Hematopoietic multipotent progenitor cell treated with erythropoietin and hydrocortisone succinate and interleukin-3 and kit ligand, for 8 days (in vitro differentiated cells): ENCODE data around the gene MVD.

Experiments used
- DNase-seq: peaks from one replicate; pipeline ENCODE4 v3.0.0-alpha.2; 2015

The MVD gene

DNA sequence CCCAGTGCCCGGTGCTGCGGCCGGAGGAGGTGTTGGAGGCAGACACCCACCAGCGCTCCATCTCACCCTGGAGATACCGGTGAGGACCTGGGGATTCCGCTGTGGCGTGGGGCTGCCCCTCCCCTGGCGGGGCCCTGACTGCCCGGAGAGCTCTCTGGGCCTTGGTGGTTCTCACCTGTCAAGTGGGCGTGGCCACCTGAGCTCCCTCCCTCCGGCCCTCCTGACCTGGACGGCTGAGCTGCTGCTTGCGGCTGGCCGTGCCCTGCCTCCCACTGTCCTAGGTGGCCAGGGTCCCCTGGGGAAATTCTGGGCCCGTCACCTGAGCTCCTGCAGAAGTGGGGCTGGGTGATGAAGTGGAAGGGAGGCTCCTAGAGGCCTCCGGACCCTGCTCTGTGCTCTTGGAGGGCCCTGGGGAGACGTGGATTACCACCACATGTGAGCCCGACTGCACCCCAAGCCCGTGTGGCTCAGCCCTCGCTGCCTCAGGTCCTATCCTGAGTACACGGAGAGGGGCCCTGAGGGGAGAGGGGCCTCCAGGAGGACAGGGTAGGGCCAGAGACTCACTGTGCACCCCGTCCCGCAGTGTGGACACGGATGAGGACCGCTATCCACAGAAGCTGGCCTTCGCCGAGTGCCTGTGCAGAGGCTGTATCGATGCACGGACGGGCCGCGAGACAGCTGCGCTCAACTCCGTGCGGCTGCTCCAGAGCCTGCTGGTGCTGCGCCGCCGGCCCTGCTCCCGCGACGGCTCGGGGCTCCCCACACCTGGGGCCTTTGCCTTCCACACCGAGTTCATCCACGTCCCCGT is 23.5 kb downstream of the MVD start:
- DNase-seq = no peak

DNA sequence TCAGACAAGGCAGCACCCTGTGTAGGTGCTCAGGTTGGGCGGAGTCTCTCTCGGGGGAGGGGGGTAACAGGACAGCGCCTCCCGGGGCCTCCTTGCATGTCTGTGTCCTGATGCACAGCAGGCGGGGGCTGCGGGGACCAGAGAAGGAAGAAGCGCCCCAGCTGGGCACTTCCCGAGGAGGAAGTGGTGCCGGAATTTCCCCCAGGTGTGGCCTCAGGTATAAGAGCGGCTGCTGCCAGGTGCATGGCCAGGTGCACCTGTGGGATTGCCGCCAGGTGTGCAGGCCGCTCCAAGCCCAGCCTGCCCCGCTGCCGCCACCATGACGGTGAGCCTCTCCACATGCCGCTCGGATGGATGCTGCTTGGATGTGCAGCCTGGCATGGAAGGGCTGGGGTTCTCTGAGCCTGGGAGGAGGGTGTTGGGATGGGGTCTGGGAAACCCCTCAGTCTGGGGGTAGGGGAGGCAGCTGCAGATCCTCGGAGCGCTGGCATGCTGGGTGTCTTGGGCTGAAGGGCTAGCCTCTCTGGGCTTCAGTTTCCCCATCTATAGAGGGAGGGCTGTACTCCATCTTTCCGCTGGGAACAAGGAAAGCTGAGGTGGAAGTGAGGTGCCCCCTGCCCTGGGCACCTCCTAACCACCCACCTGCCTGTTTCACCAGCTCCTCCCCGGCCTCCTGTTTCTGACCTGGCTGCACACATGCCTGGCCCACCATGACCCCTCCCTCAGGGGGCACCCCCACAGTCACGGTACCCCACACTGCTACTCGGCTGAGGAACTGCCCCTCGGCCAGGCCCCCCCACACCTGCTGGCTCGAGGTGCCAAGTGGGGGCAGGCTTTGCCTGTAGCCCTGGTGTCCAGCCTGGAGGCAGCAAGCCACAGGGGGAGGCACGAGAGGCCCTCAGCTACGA is 24.3 kb downstream of the MVD start, which contains the start of gene IL17C:
Gene IL17C, plus strand, starts transcription at position 250 of the 908 bp plus-strand sequence. Its CDS starts 70 bp downstream, at position 320.
- no peak for DNase-seq

DNA sequence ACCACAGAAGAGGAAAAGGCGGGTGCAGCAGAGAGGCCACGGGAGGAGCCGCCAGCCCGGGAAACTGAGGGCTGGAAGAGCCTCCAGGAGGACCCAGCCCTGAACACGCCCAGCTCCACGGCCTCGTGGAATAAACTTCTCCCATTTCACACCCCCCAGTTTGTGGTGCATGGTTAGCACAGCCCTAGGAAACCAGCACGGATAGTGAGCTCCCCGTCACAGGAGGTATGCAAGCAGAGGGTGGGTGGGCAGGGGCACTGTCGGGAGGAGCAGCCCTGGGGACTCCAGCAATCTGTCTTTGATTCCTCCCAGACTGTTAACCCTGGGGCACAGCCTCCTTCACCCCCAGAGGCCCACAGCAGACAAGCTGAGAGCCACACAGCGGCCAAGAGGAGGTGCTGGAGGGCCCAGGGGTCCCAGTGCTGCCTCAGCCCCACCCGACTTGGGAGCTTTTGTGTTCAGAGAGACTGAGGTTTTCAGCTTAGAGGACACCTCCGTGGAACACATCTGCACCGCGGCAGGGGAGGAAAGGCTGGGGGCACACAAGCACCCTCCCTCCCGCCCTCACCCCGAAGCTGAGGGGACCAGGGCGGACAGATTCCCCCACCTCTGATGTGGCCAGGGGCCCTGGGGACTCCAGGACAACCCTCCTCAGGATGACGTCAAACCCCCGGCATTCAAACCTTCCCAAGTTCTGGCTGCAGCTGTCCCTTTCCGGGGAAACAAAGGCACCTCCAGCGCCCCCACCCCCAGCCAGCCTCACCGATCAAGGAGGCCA is 26.2 kb downstream of the MVD start:
- DNase-seq = no peak

DNA sequence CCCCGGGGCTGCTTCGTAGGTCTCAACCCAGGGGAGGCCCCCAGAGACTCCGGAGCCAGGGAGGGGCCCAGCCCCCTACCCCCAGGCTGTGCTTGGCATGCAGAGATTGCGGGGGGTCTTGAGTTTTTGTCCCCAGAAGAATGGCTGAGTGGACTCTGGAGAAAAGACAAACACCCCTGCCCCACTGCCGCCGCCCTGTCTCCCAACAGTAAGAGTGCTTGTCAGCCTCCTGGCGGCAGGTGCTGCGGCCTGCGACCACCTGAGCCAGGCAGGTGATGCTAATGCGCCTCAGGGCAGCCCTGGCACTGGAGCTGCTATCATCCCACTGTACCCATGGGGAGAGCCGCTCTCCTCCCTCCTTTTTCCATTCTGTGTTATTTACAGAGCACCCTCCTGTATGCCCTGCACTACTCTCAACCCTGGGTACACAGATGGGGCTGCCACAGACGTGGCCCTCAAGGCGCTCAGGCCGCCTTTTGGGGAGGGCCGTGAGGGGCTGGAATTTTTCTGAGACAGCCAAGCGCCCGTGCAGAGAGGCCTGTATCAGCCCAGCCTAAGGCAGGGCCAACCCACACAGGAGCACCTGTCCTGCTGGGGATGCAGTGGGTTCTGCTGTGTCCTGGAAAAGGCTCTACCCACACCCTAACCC is 27.1 kb downstream of the MVD start:
- DNase-seq = no peak

DNA sequence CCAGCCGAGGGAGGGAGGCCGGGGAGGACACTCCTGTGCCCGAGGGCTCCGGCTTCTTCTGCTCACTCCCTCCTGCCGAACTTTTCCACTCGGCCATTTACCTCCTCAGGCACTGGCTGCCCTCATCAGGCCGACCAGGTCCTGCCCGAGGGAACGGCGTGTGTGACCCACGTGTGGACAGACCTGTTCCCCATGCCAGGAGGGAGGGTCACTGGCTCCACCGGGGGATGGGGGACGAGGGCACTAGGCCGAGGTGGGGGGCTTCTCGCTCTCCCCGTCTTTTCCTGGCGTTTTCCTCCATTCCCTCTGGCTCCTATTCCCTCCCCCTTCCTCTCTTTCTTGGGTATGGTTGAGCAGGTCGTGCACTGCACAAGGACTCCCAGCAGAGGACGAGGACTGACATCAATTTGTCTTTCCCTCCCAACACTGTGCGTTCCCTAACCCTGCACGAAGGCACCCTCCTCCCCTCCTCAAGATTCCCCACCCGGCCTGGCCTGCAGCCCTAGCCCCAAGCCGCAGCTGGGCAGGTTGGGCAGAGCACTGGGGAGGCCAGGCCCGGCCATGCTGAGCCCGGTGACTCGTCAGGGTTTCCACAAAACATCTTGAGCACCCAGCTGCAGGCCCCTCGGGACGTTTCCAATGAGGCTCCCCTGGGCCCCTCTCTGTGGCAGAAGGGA is 27.8 kb downstream of the MVD start:
- DNase-seq = no peak

DNA sequence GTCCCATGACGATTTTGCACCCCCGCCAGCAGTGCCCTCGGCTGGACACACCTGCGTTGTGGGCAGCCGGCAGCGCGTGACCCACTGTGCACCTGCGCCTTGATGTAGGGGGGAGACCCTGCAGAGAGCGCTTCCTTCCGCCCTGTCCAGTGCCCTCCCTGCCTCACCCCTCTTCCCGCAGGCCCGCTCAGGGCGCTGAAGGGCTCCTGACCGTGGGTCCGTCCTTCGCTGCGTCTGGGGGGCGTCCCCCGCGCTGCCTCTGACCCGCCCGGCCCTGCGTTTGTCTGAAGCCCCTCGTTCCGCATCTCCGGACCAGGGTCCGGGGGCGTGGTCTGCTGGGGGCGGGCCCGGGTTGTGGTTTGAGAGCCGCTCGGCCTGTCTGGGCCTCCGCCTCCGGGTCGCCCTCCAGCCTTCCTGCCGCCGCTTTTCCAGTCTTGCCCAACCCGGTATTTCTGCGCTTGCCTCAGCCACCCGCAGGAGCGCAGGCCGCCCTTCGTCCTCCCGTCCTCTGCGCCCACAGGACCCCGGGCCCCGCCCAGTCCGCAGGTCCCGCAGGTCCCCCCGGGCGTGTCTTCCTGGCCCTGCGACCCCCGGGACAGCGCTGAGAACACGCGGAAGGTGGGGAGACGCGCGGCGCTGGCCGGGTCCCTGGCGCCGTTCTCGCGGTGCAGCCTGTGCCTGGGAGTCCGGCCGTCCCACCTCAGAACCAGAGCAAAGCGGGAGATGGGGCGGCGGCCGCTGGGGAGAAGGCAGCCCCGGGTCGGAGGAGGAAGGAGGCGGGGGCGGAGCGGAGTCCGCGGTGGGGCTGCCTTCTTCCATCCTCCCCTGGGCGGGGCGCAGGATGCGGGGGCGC is 28.5 kb downstream of the MVD start:
- DNase-seq = peak; percentile 43

DNA sequence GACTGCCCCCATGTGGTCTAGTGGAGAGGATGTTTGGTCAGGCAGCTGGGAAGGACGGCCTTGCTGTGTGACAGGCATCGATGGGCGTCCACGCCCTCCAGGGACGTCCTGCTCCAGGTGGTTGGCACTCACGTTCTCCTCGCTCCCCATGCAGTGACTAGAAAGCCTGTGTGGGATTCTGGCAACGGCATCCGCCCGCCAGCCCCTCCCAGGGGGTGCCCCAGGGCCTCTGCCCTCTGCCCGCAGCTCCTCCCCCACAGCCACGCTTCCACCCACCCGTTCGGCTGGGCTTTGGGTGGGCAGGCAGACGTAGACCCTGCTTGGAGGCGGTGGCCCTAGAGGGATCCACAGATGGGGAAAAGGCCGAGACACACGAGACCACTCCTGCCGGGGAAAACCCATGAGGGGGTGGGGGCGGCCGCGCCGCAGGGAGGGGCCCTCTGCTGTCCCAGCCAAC is 29.2 kb downstream of the MVD start:
- peak; percentile 49 for DNase-seq

DNA sequence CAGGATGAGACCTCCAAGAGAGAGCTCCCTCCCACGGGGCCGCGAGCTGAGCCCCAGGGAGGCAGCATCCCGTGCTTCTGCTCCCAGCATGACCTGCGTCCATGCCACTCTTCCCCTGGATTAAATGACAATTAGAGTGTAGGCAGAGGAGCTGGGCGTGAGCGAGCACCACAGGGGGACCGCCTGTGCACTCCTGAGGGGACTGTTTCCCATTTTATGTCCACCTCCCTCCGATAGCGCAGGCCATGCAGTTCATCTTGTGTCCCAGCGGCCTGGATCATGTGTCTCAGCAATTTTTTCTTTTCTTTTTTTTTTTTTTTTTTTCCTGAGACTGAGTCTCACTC is 30.3 kb downstream of the MVD start:
- DNase-seq = no peak

DNA sequence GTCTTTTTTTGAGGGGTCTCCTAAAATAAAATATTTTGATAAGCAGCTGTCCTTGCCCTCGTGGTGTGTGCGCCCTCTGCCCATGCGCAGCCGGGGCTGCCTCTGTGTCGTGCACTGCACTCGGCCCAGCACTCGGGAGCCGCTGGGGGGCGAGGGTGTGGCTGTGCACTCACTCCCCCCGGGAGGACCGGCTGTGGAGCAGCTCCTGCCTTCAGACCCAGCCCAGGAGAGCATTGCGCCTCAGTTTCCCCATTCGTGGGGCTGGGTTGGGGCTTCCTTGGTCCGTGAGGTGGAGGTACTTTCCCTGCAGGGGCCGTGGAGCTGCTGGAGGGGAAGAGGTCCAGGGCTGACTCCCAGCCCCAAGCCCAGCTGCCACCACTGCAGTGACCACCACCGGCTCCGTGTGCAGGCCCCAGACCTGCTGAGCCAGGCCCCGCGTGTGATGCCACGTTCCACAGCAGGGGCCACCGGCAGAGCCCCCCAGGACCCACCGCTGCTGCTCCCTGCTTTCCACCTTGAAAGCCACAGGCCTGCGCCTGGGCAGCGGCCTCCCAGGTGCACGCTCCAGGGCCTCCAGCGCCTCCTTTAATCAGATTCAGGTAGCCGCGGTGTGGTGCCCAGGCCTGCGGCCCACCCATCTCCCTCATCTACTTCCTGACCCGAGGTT is 30.8 kb downstream of the MVD start:
- DNase-seq = no peak

DNA sequence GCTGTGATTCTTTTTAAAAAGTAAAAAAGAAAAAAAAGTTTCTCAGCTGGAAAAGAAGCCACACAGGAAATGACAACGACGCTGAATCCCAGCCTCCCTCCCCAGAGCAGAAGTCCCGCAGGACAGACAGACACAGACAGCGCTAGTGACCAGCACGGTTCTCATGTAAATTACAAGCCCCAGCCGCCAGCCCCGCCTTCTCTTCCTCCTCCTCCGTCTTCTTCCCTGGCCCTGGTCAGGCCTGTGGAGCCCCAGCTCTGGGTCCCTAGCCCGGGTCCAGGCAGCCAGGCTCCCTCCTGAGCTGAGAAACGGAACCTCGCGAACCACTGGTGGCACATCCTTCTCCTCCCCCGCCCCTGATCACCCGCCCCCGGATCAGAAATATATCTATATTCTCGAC is 31.5 kb downstream of the MVD start:
- no peak for DNase-seq

DNA sequence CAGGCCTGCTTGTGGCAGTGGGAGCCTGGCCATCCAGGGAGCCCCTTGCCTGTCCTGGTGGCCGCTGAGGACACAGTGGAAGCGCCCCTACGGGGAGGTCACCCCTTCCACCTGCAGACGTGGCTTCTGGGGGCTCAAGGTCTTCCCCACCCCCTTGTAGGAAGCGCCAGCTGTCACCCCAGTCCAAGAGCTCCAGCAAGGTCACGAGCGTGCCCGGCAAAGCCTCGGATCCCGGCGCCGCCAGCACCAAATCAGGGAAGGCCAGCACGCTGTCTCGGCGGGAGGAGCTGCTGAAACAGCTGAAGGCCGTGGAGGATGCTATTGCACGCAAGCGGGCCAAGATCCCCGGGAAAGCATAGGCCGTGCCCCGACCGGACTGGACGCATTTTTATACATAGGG is 31.9 kb downstream of the MVD start:
- DNase-seq = no peak

DNA sequence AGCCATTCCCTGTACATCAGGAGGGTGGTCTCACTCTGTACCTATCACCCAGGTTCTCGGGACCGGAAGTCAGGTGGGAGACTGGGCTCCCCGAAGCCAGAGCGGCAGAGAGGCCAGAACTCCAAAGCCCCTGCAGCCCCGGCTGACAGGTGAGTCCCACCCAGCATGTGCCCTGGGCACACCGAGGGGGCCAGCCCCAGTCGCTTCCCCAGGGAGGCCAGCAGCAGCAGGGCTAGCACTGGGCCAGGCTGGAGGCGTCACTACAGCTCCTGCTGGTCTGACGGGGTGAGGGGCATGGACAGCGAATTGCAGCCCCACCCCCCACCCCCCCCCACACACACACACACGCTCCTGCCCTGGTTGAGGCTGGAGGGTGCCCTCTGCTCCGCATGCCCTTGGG is 32.5 kb downstream of the MVD start:
- DNase-seq = no peak

DNA sequence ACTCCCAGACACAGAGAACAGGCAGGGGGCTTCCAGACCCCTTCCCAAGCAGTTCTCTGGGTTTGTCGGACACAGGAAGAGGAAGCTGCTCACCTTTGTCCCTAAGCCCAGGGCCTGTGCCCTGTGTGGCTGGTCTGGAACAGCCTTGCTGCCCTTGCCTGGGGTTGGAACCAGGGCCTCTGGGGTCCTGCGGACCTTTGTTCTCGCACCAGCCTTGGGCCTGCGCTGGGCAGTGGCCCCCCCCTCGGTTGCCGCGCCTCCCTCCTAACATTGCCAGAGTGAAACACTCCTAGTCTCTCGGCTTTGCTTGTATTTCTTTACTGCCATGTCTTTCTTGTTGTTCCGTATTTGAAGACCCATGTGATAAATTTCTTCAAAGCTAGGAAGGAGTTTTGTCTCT is 33.1 kb downstream of the MVD start:
- DNase-seq = no peak

DNA sequence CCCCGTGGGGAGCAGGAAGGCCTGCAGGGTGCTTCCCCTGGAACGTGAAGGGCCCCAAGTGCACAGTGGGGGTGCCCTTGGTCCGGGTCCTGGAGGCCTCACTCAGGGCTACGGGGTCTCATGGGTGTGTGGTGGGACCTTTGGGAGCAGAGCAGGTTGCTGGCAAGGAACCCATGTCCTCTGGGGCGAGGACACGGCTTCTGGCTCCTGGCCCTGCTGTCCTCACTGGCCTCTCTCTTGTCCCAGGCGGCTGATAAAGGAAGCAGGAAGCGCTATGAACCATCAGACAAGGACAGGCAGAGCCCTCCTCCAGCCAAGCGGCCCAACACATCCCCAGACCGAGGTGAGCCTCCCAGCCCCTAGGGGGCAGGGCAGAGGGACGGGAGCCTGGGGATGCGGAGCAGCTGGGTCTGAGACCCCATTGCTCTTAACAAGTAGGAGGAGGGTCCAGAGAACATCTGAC is 34.3 kb downstream of the MVD start:
- DNase-seq = peak; percentile 43

DNA sequence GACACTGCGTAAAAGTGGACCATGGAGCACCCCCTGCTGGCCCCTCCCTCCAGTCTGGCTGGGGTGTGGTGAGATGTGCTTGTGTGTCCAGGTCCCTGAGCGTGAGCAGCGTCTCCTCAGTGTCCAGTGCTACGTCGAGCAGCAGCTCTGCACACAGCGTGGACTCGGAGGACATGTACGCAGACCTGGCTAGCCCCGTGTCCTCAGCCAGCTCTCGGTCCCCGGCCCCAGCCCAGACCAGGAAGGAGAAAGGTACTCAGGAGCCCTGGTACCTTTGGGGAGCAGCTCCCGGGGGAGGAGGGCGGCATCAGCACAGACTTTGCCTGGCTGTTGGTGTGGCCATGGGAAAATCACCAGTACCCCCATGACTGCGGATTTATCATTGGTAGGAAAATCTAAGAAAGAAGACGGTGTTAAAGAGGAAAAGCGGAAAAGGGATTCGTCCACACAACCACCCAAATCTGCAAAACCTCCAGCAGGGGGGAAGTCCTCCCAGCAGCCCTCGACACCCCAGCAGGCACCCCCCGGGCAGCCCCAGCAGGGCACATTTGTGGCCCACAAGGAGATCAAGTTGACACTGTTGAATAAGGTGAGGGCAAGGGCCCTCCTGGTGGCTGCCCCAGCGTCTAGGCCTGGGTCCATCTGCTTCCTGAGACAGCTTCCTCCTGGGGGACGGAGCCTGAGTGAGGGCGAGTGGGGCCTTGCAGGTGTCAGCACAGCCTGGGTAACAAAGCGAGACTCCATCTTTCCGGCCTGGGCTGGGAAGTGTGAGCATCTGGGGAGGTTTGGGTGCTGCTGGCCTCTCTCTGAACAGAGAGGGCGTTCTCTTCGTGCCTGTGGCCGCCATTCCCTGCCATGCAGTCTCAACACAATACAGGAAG is 35.1 kb downstream of the MVD start:
- no peak for DNase-seq

DNA sequence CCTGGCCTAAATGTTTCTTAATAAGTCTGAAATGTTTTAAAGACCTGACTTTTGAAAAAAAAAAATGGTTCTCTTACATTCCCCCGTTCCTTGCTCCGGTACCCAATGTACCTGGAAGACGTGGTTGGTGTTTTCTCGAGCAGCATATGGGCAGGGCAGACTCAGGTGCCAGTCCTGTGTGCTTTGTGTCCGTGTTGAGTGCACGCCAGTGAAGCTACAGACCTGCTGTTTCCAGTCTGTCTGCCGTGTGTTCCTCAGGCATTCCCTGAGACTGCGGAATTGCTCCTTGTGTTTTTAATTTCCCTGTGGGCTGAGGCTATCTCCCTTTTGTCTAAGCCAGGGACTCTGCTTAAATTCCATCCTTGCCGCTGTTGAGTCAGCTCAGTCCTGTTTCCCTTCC is 36.2 kb downstream of the MVD start:
- DNase-seq = no peak

DNA sequence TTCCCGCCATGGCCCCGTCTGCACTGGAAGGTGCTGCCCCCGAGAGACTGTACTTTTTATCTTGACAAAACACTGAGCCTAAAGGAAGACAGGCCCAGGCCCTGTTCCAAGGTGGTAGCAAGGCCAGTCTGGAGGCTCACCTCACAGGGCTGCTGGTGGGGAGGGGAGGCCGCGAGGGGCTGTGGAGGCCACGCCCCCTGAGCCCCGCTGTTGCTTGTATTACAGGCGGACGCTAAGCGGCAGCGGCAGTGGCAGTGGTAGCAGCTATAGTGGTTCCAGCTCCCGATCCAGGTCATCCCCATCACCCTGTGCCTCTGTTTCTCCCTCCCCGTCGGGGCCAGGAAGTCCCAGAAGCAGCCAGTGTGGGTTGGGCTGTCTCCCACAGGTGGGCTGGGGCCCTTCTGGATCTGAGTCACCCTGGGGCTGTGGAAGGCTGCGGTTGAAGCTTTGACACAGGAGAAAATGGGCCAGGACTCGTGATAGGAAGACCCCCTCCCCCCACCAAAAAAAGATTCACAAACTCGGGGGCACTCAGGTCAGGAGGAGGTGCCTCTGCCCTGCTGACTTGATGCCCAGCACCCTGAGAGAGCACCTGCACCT is 37.8 kb downstream of the MVD start:
- no peak for DNase-seq

DNA sequence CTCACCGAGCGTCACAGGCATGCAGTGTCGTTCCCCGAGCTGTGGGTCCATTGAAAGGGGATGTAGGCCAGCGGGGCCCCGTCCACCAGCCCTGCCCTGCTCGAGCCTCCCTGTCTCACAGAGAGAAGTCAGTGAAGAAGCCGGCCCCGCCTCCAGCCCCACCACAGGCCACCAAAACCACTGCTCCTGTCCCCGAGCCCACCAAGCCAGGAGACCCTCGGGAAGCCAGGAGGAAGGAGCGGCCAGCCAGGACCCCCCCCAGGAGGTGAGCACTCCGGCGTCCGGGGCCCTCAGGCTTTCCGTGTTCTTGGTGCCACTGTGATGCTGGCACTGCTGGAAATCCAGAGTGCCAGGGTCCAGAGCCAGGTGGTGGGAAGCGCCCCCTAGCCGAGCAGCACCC is 38.4 kb downstream of the MVD start:
- no peak for DNase-seq

DNA sequence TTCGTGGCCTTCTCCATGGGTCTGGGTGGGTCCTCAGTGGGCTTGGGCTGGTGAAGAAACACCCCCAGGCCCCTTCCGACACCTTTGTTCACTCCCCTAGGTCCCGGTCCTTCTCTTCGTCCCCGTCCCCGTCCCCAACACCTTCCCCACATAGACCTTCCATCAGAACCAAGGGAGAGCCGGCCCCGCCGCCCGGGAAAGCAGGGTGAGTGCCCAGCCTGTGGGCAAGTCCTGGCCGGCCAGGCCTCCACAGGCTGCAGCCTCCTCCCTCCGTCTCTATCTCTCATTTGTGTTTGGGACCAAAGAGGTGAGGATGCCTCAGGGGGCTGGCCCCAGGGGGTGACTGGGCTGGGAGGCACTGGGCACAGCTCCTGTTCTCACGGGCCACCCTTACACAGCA is 39.0 kb downstream of the MVD start:
- DNase-seq = no peak
